SK-N-SH (cell line): ENCODE measurements around the gene NOL4L. TPM values are rescaled to one million over a fixed set of nuclear protein-coding genes. Genes with fewer than 3 reads are reported as not detected.

Experiments
- CTCF ChIA-PET: fragments of 300-600, 350-600 bp; formaldehyde crosslinking; extraction: SDS; loops from one replicate; lab custom pipeline; 2021; lab: Yijun Ruan, JAX
- POLR2A ChIA-PET: fragments of 350-600 bp; sonication (Branson Sonifier 250); formaldehyde crosslinking; extraction: SDS; loops from one replicate; lab custom pipeline; 2020; ENCODE audit warnings: antibody characterized with exemption, inconsistent platforms; lab: Yijun Ruan, JAX
- DNase-seq: peaks from one replicate; pipeline ENCODE4 v3.0.0; 2012
- H2AFZ ChIP-seq: fragments of 200-600 bp; sonication (generic); 2 replicates; pipeline ENCODE4 v1.8.1; 2016; ENCODE audit warnings: antibody characterized with exemption, mild to moderate bottlenecking, low read depth
- H3F3A ChIP-seq: fragments of 200-600 bp; sonication (generic); replicated peaks from 2 replicates; pipeline ENCODE3; 2016; ENCODE audit warnings: antibody characterized with exemption, mild to moderate bottlenecking; ENCODE audit not compliant: insufficient read depth
- H3K27ac ChIP-seq, 2 experiments: fragments of 200-500 bp in 1 of 2; fragments of 200-600 bp in 1 of 2; sonication (Bioruptor generic) in 1 of 2; sonication (generic), shearing (Covaris generic) in 1 of 2; 2 replicates each; pipeline versions ENCODE4 v1.5.1 to v1.6.1; 2014 to 2016; ENCODE audit warnings: low read depth in 2 of 2, inconsistent platforms in 1 of 2, low read length in 1 of 2, mild to moderate bottlenecking in 1 of 2, mixed read lengths in 1 of 2
- H3K27me3 ChIP-seq: fragments of 200-600 bp; sonication (generic), shearing (Covaris generic); 2 replicates; pipeline ENCODE4 v1.6.1; 2016; ENCODE audit warnings: mixed run types; ENCODE audit not compliant: insufficient read depth
- H3K36me3 ChIP-seq, 2 experiments: fragments of 200-500 bp in 1 of 2; fragments of 200-600 bp in 1 of 2; sonication (Bioruptor generic) in 1 of 2; sonication (generic) in 1 of 2; replicated peaks in 1 of 2; 2 replicates each; pipeline versions ENCODE3 to v1.5.1; 2014 to 2016; ENCODE audit warnings: low read length in 1 of 2, mild to moderate bottlenecking in 1 of 2; ENCODE audit not compliant: insufficient read depth in 2 of 2, control insufficient read depth in 1 of 2
- H3K4me1 ChIP-seq, 2 experiments: fragments of 200-500 bp in 1 of 2; fragments of 200-600 bp in 1 of 2; sonication (Bioruptor generic) in 1 of 2; sonication (generic), shearing (Covaris generic) in 1 of 2; 2 replicates each; pipeline versions ENCODE4 v1.5.1 to v1.6.1; 2014 to 2016; ENCODE audit warnings: low read depth in 1 of 2, low read length in 1 of 2, mixed run types in 1 of 2; ENCODE audit not compliant: insufficient read depth in 2 of 2, control insufficient read depth in 1 of 2
- H3K4me2 ChIP-seq: fragments of 200-600 bp; sonication (generic), shearing (Covaris generic); 2 replicates; pipeline ENCODE4 v1.6.1; 2017; ENCODE audit warnings: mixed run types
- H3K4me3 ChIP-seq, 2 experiments: fragments of 200-500 bp in 1 of 2; fragments of 200-600 bp in 1 of 2; sonication (Bioruptor generic) in 1 of 2; sonication (generic), shearing (Covaris generic) in 1 of 2; 2 replicates each; pipeline versions ENCODE4 v1.5.1 to v1.8.1; 2014 to 2016; ENCODE audit warnings: low read depth in 2 of 2, inconsistent platforms in 1 of 2, low read length in 1 of 2, mild to moderate bottlenecking in 1 of 2, mixed read lengths in 1 of 2, moderate library complexity in 1 of 2
- H3K79me2 ChIP-seq: fragments of 200-600 bp; sonication (generic); 2 replicates; pipeline ENCODE4 v1.8.1; 2017; ENCODE audit warnings: mild to moderate bottlenecking; ENCODE audit not compliant: insufficient read depth
- H3K9ac ChIP-seq: fragments of 200-600 bp; sonication (generic); 2 replicates; pipeline ENCODE4 v1.6.1; 2017; ENCODE audit warnings: mixed run types
- H3K9me2 ChIP-seq: fragments of 200-600 bp; sonication (generic); 2 replicates; pipeline ENCODE4 v1.6.1; 2017; ENCODE audit warnings: mixed run types
- H3K9me3 ChIP-seq: fragments of 200-600 bp; sonication (generic); 2 replicates; pipeline ENCODE4 v1.6.1; 2017; ENCODE audit warnings: mixed run types, mild to moderate bottlenecking, moderate library complexity
- H4K20me1 ChIP-seq: fragments of 200-600 bp; sonication (generic); 2 replicates; pipeline ENCODE4 v1.6.1; 2017; ENCODE audit warnings: mild to moderate bottlenecking, mixed run types; ENCODE audit not compliant: insufficient read depth
- FOSL2 ChIP-seq: IDR thresholded peaks from 2 replicates; pipeline ENCODE4 v1.4.0; 2012; ENCODE audit warnings: low read depth, mild to moderate bottlenecking, moderate library complexity, borderline replicate concordance
- FOXJ3 ChIP-seq: sonication (generic); formaldehyde crosslinking; IDR thresholded peaks from 2 replicates; pipeline ENCODE4 v1.5.1; 2020; ENCODE audit warnings: mild to moderate bottlenecking, missing genetic modification reagents
- GABPA ChIP-seq: IDR thresholded peaks from 2 replicates; pipeline ENCODE4 v1.4.0; 2012; ENCODE audit warnings: low read depth, mild to moderate bottlenecking
- GATA2 ChIP-seq: sonication (generic); formaldehyde crosslinking; IDR thresholded peaks from 2 replicates; pipeline ENCODE4 v1.5.0; 2020; ENCODE audit warnings: mild to moderate bottlenecking, missing genetic modification reagents
- IRF3 ChIP-seq: fragments of 150-350 bp; IDR thresholded peaks from 2 replicates; pipeline ENCODE4 v1.6.1; 2016; ENCODE audit warnings: mild to moderate bottlenecking, low read depth, low read length
- MAX ChIP-seq: IDR thresholded peaks from 2 replicates; pipeline ENCODE4 v1.4.0; 2012; ENCODE audit warnings: low read depth
- MEF2A ChIP-seq: IDR thresholded peaks from 2 replicates; pipeline ENCODE4 v1.4.0; 2012; ENCODE audit warnings: low read depth, borderline replicate concordance
- MXI1 ChIP-seq: IDR thresholded peaks from 2 replicates; pipeline ENCODE4 v1.6.1; 2012; ENCODE audit warnings: mild to moderate bottlenecking, low read depth, low read length, improper control_type of control experiment
- RAD21 ChIP-seq: IDR thresholded peaks from 2 replicates; pipeline ENCODE4 v1.6.1; 2012; ENCODE audit warnings: mild to moderate bottlenecking, low read length
- SMC3 ChIP-seq: IDR thresholded peaks from 2 replicates; pipeline ENCODE4 v1.6.1; 2012; ENCODE audit warnings: low read depth, low read length, improper control_type of control experiment
- TEAD4 ChIP-seq: IDR thresholded peaks from 2 replicates; pipeline ENCODE4 v1.4.0; 2012; ENCODE audit warnings: mild to moderate bottlenecking, borderline replicate concordance; ENCODE audit not compliant: insufficient read depth
- WGBS: methylation state at CpG from one replicate; pipeline ENCODE4 v1.1.6; 2017; ENCODE audit warnings: low lambda C conversion rate; 5-methylcytosine and 5-hydroxymethylcytosine counted together
- polyA plus RNA-seq, 3 experiments: library from polyadenylated mRNA; depleted of rRNA; stranded (reverse); fragments of >200 nt; gene quantifications; 2 replicates each; pipeline ENCODE4 v1.2.3, GENCODE V29; 2012
- TF ChIP-seq, protein P1 (sequence below): IDR thresholded peaks from 2 replicates; pipeline ENCODE4 v1.6.1; 2012; ENCODE audit warnings: mild to moderate bottlenecking, low read depth, low read length, moderate library complexity
- TF ChIP-seq, protein P2 (sequence below): IDR thresholded peaks from 2 replicates; pipeline ENCODE4 v1.4.0; 2012; ENCODE audit warnings: low read depth, borderline replicate concordance

Gene NOL4L
- polyA plus RNA-seq, 1 of the 3 experiments (the other 2 are of a cell fraction) = 14.3 TPM

- DNase-seq = no peak
- no peak overlapping the region for H3K4me2 ChIP-seq
- H3K27me3 ChIP-seq = no peaks in the 10 kb centered on the region
- no peaks in the 10 kb centered on the region for H4K20me1 ChIP-seq
- H3K79me2 ChIP-seq = no peaks in the 10 kb centered on the region
- peak overlapping the region in 1 of 2 experiments; percentile 75; a peak in 2 of 4 replicates for H3K27ac ChIP-seq
- H3F3A ChIP-seq = no peaks in the 10 kb centered on the region
- ChIA-PET CTCF (interaction anchor here (0.8 to 4.9 kb wide), 9 partner anchors 9 to 656 kb away, joined by 3 to 32 read pairs (median 9); no protein-coding TSS in a partner anchor), POLR2A (interaction anchor here (1.7 kb wide), 1 partner anchor 24 kb away, joined by 5 read pairs; no protein-coding TSS in a partner anchor)
- H2AFZ ChIP-seq = no peak overlapping the region
- no peak overlapping the region for H3K4me3 ChIP-seq
- H3K36me3 ChIP-seq = no peaks in the 10 kb centered on the region
- TF ChIP-seq TEAD4 = no peak
- no peak for TF ChIP-seq FOXJ3 (CRISPR knock-in tag)
- no peak for TF ChIP-seq IRF3
- TF ChIP-seq, protein P1, sequence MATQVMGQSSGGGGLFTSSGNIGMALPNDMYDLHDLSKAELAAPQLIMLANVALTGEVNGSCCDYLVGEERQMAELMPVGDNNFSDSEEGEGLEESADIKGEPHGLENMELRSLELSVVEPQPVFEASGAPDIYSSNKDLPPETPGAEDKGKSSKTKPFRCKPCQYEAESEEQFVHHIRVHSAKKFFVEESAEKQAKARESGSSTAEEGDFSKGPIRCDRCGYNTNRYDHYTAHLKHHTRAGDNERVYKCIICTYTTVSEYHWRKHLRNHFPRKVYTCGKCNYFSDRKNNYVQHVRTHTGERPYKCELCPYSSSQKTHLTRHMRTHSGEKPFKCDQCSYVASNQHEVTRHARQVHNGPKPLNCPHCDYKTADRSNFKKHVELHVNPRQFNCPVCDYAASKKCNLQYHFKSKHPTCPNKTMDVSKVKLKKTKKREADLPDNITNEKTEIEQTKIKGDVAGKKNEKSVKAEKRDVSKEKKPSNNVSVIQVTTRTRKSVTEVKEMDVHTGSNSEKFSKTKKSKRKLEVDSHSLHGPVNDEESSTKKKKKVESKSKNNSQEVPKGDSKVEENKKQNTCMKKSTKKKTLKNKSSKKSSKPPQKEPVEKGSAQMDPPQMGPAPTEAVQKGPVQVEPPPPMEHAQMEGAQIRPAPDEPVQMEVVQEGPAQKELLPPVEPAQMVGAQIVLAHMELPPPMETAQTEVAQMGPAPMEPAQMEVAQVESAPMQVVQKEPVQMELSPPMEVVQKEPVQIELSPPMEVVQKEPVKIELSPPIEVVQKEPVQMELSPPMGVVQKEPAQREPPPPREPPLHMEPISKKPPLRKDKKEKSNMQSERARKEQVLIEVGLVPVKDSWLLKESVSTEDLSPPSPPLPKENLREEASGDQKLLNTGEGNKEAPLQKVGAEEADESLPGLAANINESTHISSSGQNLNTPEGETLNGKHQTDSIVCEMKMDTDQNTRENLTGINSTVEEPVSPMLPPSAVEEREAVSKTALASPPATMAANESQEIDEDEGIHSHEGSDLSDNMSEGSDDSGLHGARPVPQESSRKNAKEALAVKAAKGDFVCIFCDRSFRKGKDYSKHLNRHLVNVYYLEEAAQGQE = no peak
- TF ChIP-seq RAD21 = no peak
- no peak for TF ChIP-seq MXI1
- TF ChIP-seq FOSL2 = no peak
- TF ChIP-seq MEF2A = no peak
- TF ChIP-seq GATA2 (CRISPR knock-in tag) = no peak
- TF ChIP-seq SMC3 = no peak
- TF ChIP-seq, protein P2, sequence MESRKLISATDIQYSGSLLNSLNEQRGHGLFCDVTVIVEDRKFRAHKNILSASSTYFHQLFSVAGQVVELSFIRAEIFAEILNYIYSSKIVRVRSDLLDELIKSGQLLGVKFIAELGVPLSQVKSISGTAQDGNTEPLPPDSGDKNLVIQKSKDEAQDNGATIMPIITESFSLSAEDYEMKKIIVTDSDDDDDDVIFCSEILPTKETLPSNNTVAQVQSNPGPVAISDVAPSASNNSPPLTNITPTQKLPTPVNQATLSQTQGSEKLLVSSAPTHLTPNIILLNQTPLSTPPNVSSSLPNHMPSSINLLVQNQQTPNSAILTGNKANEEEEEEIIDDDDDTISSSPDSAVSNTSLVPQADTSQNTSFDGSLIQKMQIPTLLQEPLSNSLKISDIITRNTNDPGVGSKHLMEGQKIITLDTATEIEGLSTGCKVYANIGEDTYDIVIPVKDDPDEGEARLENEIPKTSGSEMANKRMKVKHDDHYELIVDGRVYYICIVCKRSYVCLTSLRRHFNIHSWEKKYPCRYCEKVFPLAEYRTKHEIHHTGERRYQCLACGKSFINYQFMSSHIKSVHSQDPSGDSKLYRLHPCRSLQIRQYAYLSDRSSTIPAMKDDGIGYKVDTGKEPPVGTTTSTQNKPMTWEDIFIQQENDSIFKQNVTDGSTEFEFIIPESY = no peak
- TF ChIP-seq GABPA = no peak
- TF ChIP-seq MAX = no peak
- no peak overlapping the region for H3K9ac ChIP-seq
- no peaks in the 10 kb centered on the region for H3K9me2 ChIP-seq
- no peaks in the 10 kb centered on the region; the same call in 1 of the 2 replicates for H3K9me3 ChIP-seq
- WGBS = 80% methylated on average over 3 of the region's 3 CpGs
- peaks cover 0 to 41% of the 10 kb centered on the region in 2 experiments; a peak in 1 of 4 replicates for H3K4me1 ChIP-seq
These were observed 76.4 kb downstream of the NOL4L start for GRCh38 chr20:32508775-32509119.
